ENCODE data around the gene TNFSF15.

The TNFSF15 gene

DNA sequence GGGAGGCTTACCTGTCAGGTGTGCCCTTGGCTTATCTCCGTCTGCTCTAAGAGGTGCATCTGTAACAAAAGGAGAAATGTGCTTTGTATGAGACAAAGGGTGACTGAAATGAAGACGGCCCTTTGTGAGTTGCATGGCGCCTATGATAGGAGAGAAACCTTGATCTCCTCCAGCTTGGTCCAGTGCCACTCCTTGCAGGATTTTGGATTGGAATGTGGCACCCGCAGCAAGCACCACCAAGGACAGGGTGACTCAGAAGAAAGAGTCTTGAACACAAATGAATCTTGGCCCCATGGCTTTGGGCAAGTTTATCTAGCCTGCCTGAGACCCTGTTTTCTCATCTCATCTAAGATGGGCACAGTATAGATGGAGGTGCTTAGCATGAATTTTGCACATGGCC, 13.4 kb downstream of the TNFSF15 start:
- TF ChIP-seq, protein P1, sequence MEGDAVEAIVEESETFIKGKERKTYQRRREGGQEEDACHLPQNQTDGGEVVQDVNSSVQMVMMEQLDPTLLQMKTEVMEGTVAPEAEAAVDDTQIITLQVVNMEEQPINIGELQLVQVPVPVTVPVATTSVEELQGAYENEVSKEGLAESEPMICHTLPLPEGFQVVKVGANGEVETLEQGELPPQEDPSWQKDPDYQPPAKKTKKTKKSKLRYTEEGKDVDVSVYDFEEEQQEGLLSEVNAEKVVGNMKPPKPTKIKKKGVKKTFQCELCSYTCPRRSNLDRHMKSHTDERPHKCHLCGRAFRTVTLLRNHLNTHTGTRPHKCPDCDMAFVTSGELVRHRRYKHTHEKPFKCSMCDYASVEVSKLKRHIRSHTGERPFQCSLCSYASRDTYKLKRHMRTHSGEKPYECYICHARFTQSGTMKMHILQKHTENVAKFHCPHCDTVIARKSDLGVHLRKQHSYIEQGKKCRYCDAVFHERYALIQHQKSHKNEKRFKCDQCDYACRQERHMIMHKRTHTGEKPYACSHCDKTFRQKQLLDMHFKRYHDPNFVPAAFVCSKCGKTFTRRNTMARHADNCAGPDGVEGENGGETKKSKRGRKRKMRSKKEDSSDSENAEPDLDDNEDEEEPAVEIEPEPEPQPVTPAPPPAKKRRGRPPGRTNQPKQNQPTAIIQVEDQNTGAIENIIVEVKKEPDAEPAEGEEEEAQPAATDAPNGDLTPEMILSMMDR (IDR thresholded peaks at IDR 0.05; ENCODE audit: low read depth, low read length, missing control alignments) = no peak
- H3K4me3 ChIP-seq (ENCODE audit: low read depth, low read length) = no peak overlapping the region
- DNase-seq (ENCODE audit: low read depth) = no peak
- in situ Hi-C loops (cut with HindIII; ENCODE audit: low sequenced_read_pairs) = no loop called here

DNA sequence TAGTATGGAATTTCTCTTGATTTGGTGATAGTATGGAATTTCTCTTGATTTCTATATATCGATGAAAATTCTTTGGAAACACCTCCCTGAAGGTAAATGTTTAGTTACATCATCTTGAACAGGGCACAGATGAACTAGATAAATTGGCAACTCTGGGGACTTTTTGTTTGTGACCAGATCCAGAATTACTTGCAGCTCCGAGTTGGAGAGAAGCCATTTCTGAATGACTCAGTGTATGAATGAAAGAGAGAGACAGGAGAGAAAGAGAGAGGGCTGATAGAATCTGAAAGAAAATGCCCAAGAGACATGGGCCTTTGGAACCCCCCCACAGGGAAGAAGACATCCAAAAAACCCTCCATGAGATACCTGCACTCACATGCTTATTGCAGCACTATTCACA, 14.1 kb downstream of the TNFSF15 start:
- in situ Hi-C loops (cut with HindIII; ENCODE audit: low sequenced_read_pairs) = no loop called here
- H3K4me3 ChIP-seq (ENCODE audit: low read depth, low read length) = no peak overlapping the region
- TF ChIP-seq, protein P1 (IDR thresholded peaks at IDR 0.05; ENCODE audit: low read depth, low read length, missing control alignments) = no peak
- no peak for DNase-seq (ENCODE audit: low read depth)

DNA sequence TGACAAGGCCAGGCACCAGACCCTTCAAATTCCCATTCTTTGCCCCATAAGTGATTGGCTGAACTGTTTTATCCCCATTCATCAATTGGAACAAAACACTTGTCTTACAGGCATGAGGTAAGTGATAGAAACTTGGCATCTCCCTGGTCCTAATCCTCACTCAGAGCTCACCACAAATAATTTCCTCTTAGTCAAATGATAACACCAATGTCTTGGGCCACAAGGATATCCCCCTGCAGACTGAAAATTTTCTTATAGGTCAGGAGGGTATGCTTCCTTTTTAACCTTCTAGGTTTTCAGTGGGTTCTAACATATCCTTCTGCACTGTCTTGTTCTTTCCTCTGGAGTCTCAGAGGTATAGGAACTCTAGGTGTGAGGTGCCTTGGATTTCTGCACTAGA, 14.5 kb downstream of the TNFSF15 start:
- no peak for DNase-seq (ENCODE audit: low read depth)
- in situ Hi-C loops (cut with HindIII; ENCODE audit: low sequenced_read_pairs) = no loop called here
- TF ChIP-seq, protein P1 (IDR thresholded peaks at IDR 0.05; ENCODE audit: low read depth, low read length, missing control alignments) = no peak
- H3K4me3 ChIP-seq (ENCODE audit: low read depth, low read length) = no peak overlapping the region

DNA sequence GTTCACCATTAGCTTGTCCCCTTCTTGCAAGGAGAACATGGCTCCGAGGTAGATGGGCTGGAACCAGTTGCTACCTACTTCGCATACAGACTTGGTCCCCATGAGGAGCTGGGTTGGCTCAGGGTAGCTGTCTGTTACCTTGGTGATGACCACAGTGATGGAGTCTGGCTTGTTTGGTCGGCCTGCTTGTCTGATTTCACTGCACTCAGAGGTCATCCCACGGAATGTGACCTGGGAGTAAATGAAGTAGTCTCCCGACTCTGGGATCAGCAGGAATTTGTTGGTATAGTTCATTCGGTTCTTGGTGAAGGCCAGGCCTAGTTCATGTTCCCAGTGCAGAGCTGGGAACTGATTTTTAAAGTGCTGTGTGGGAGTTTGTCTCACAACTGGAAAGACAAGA, 15.3 kb downstream of the TNFSF15 start:
- in situ Hi-C loops (cut with HindIII; ENCODE audit: low sequenced_read_pairs) = no loop called here
- TF ChIP-seq, protein P1 (IDR thresholded peaks at IDR 0.05; ENCODE audit: low read depth, low read length, missing control alignments) = no peak
- no peak for DNase-seq (ENCODE audit: low read depth)
- H3K4me3 ChIP-seq (ENCODE audit: low read depth, low read length) = no peak overlapping the region

DNA sequence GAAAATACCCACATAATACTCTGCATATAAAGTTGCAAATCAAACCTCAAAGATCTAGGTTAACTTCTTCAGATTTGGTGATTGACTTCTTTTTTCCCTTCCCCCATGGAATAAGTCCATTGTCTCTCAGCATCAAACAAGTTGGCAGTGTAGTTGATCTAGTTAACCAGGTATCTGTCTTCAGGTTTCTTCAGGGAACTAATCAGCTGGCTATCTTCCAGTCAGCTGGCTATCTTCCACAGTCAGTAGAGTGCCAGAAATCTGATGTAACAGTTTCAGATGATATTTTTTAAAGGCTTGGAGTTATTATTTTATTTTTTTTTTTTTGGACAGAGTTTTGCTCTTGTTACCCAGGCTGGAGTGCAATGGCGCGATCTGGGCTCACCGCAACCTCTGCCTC, 16.8 kb downstream of the TNFSF15 start:
- TF ChIP-seq, protein P1 (IDR thresholded peaks at IDR 0.05; ENCODE audit: low read depth, low read length, missing control alignments) = no peak
- DNase-seq (ENCODE audit: low read depth) = no peak
- in situ Hi-C loops (cut with HindIII; ENCODE audit: low sequenced_read_pairs) = no loop called here
- H3K4me3 ChIP-seq (ENCODE audit: low read depth, low read length) = no peak overlapping the region

DNA sequence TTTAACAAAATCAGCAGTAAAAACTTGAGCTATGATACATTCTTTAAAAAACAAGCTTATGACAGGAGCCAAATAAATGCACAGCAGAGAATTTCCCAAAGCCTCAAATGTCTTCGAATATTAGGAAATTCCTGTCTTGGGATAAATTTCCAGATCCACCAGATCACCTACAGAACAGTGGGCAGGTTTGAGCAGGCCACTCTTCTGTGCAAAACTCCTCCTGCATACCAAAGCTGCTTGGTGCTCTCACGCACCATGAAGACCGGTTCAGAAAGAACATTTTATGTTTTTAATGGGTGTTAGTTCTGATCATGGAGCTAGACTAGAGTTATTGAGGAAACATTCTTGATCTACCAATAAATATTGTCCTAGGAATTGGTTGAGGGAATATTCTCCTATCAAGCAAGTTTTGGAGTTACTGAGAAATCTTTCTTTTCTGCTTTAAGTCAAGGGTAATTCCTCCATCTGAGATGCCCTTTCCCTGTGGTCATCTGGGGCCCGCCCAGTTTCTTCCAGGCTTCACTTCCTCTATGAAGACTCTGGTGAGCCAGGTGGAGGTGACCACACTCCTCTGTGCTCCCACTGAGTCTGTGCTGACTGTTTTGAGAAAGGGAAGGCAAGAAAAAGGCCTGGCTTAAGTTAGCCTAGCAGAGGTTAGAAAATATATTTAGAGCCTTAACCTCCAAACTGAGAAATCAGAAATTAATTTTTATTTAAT, 17.9 kb downstream of the TNFSF15 start:
- DNase-seq (ENCODE audit: low read depth) = no peak
- no peak overlapping the region for H3K4me3 ChIP-seq (ENCODE audit: low read depth, low read length)
- TF ChIP-seq, protein P1 (IDR thresholded peaks at IDR 0.05; ENCODE audit: low read depth, low read length, missing control alignments) = no peak
- in situ Hi-C loops (cut with HindIII; ENCODE audit: low sequenced_read_pairs) = no loop called here
